HFF-Myc (cell line): ENCODE data around the gene PTPN20.

Experiments
- DNase-seq: peaks from one replicate; pipeline ENCODE4 v3.0.0-alpha.2; 2011; ENCODE audit warnings: low read depth; ENCODE audit errors: extremely low read depth
- H3K4me3 ChIP-seq: replicated peaks from 2 replicates; pipeline ENCODE4 v1.5.1; 2011; ENCODE audit warnings: low read depth, mild to moderate bottlenecking, control low read depth, low read length
- TF ChIP-seq, protein P1 (sequence below): IDR thresholded peaks from 2 replicates; pipeline ENCODE4 v1.5.1; 2012; ENCODE audit warnings: mild to moderate bottlenecking, low read depth, low read length, control low read depth; ENCODE audit errors: missing control alignments

The PTPN20 gene

DNA sequence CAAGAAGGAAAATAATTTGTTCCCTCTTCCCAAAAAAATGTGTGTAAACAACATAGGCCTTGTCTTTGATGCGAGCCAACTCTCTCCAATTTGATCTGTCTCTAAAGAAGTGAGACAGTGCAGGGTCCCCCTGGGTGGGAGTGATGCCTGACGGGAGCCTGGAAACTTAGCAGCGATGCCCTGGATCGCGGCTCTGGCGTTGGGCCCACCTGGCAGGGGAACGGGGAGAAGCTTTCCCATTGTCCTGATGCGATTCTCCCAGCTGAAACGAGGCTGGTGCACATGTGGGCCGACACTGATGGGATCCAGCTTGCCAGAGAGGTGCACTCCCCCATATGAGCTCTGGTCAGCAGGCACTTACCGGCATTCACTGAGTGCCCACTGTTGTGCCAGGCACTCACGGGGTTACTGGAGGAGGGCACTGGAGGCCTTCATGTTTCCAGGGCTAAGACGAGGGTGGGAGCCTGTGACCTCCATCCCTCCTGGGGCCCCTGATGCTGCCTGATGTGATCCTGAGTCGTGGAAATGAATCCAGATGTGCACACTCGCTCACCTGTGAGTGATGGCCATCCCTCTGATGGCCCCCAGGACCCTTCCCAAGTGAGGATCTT is 132.8 kb downstream of the PTPN20 start:
- H3K4me3 ChIP-seq, result no peak overlapping the region
- DNase-seq, result no peak
- TF ChIP-seq, protein P1, sequence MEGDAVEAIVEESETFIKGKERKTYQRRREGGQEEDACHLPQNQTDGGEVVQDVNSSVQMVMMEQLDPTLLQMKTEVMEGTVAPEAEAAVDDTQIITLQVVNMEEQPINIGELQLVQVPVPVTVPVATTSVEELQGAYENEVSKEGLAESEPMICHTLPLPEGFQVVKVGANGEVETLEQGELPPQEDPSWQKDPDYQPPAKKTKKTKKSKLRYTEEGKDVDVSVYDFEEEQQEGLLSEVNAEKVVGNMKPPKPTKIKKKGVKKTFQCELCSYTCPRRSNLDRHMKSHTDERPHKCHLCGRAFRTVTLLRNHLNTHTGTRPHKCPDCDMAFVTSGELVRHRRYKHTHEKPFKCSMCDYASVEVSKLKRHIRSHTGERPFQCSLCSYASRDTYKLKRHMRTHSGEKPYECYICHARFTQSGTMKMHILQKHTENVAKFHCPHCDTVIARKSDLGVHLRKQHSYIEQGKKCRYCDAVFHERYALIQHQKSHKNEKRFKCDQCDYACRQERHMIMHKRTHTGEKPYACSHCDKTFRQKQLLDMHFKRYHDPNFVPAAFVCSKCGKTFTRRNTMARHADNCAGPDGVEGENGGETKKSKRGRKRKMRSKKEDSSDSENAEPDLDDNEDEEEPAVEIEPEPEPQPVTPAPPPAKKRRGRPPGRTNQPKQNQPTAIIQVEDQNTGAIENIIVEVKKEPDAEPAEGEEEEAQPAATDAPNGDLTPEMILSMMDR, result no peak

DNA sequence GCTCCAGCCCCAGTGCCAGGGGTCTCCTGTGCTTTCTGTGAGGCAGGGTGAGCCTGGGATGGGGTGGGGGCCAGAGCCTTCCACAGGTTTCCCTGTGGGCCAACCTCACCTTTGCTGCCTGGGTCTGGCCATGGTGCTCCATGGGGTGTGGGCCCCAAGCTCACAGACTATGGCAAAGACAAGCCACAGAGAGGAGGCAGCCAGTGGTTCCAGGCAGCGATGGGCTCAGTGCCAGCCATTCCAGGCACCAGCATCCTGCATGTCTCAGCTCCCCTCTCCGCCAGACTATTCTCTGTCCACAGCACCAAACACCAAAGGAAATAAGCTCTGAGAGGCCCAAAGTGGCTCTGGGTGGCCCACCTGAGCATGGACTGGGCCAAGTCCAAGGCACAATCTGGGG is 133.5 kb downstream of the PTPN20 start:
- TF ChIP-seq, protein P1, result no peak
- H3K4me3 ChIP-seq, result no peak overlapping the region
- no peak for DNase-seq

DNA sequence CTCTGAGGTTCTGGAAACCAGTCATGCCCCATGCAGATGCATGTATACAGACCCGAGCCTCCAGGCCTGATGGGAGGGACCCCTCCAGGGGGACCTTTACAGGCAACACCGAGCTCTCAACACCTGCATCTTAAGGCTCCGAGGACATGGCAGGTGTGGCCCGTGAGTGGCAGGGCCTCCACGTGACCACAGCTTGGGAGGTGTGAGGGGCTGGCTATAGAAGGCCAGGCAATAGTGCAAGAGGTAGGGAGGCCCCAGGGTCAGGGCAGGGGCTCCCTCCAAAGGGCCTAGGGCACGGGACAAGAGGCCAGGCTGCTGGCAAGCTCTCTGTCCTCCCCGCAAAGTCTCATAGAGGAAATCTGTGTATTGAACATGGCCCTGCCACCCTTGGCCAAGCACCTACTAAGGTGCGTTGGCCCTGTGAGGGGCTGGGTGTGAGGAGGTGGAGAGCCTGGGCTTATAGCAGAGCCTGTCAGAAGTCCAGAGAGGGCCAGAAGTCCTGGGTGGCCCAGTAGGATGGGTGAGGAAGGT is 134.2 kb downstream of the PTPN20 start:
- H3K4me3 ChIP-seq, result no peak overlapping the region
- TF ChIP-seq, protein P1, result no peak
- DNase-seq, result no peak

DNA sequence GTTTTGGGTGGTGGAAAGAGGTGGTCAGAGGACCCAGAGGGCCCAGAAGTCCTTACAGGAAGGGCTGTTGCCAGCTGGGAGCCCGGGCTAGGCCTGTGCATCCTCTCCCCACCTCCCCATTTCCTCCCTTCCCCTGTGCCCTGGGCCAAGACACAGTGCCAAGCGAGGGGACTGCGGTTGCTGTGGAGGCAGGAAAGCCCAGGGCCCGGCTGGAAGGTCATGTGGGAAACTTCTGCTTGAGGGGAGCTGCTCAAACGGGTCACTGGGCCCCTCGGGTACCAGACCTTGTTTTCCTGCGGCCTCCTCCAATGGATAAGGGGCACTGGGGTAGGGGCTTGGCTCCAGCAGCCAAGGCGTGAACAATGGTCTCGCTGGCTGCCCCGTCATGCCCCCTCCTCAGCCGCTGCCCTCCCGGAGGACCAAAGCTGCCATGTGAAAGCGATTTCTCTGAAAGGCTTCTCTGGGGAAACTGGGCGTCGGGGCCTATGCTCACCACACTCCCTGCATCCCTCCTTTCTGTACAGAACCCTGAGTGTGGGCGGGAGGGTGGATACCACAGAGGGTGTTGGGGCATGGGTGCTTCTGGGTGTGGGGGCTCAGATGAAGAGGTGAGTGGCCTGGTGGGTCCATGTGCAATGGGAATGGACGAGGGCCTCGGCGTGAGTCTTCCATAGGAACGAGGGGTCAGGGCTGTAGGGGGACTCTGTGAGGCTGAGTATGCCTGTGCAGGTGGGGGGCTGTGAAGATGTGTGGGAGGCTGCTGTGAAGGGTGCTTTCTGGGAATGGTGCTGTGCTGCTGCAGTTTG is 135.3 kb downstream of the PTPN20 start:
- H3K4me3 ChIP-seq, result no peak overlapping the region
- TF ChIP-seq, protein P1, result no peak
- DNase-seq, result no peak

DNA sequence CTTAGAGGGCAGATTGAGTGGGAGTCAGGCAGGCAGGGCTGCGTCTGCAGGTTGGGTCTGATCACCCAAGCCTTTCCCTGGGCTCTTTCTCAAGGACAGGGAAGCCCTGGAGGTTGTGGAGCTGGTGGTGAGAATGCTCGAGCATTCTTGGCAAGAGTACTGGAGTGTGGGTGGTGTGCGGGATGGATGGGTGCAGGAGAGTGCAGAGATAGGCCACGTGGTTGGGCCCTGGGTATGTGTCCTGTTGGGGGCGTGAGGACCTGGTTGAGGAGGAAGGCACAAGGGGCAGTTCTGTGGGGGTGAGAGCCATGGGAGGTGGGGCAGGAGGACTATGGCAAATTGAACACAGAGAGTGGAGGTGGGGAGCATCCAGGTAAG is 135.9 kb downstream of the PTPN20 start:
- H3K4me3 ChIP-seq, result no peak overlapping the region
- TF ChIP-seq, protein P1, result no peak
- DNase-seq, result no peak

DNA sequence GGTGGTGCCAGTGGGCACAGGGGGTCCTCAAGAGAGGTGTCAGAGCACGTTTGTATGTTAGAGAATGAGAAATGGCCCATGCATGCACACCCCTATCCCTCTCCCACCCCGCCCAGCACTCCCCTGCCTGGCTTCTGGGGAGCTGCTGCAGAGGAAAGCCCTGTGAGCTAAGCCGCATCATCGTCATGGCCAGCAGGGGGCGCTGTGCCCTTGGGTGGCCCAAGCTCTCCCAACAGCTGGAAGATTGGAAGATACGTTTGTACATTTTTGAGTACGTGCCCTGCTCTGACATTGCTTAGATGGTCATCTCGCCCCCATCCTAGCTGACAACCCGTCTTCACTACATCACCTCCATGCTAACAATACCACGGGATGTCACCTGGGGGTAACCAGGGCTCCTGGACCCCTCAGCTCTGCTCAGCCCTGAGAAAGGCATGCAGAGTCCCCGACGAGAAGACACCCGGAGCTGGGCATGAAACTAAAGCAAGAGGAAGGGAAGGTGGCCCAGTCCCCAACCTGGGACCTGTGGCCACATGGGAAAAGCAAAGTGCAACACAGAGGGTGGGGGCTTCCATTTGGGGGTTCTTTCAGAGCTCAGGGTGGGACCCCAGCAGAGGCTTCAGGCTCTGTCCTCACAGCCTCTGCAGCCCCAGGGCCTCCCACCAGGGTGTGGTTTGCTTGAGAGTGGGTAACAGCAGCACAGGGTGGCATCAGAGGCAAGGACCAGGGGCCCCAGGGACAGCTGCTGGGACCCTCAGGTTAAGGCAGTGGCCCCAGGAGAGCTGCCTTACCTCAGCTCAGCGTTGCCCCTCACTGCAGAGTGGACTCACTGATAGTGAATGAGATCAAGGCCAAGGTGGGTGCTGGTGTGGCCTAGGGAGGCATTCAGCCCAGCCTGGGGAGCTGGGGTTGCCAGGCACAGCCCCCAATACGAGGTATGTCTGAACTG is 136.6 kb downstream of the PTPN20 start:
- H3K4me3 ChIP-seq, result no peak overlapping the region
- TF ChIP-seq, protein P1, result peak; percentile 88
- no peak for DNase-seq
